ENCODE data around the gene HOXB8.

- TF ChIP-seq CTCF (IDR thresholded peaks at IDR 0.05) (no peak), POLR2A (IDR thresholded peaks at IDR 0.05) (no peak)
These were observed 18.2 kb upstream of the HOXB8 start for GRCh38 chr17:48633266-48633677.
